GM21825 (cell line): ENCODE data around the gene AS3MT.
"Not testable (repeated sequence)": the region's sequence is repeated elsewhere in the genome, so short reads cannot be mapped to it uniquely, and the experiment has no call there.

ENCODE experiments used
- ATAC-seq: cut with Tn5 transposase; IDR thresholded peaks from one replicate; pipeline ENCODE4 v1.9.1; 2021; ENCODE audit warnings: mild to moderate bottlenecking, moderate library complexity; ENCODE audit not compliant: unreplicated experiment

AS3MT gene

GRCh38 chr10:102869258-102870198, at the start of gene AS3MT:
AS3MT (plus strand) TSS chr10:102869470; CDS start chr10:102869593, 123 bp downstream.
- no peak for ATAC-seq

- not testable (repeated sequence) for ATAC-seq
These were observed 49.3 kb upstream of the AS3MT start for GRCh38 chr10:102820008-102820407.

GRCh38 chr10:102822222-102822621, 47.0 kb upstream of the AS3MT start:
- no peak for ATAC-seq

- ATAC-seq = no peak
These were observed 44.6 kb upstream of the AS3MT start for GRCh38 chr10:102824664-102825063.

- ATAC-seq = no peak
These were observed 43.0 kb upstream of the AS3MT start for GRCh38 chr10:102826148-102826796.

GRCh38 chr10:102827597-102827975, 41.7 kb upstream of the AS3MT start:
- no peak for ATAC-seq

- ATAC-seq = no peak
These were observed 37.8 kb upstream of the AS3MT start for GRCh38 chr10:102831322-102832071.

- no peak for ATAC-seq
These were observed 37.0 kb upstream of the AS3MT start for GRCh38 chr10:102832248-102832647.

- no peak for ATAC-seq
These were observed 36.3 kb upstream of the AS3MT start for GRCh38 chr10:102832987-102833386.

- ATAC-seq = no peak
These were observed 35.1 kb upstream of the AS3MT start for GRCh38 chr10:102834143-102834542.

- no peak for ATAC-seq
These were observed 34.2 kb upstream of the AS3MT start for GRCh38 chr10:102835007-102835482.

GRCh38 chr10:102837230-102837721, 32.0 kb upstream of the AS3MT start, which contains the start of gene CYP17A1:
CYP17A1 (minus strand) TSS chr10:102837413; CDS start chr10:102837361, 52 bp downstream.
- ATAC-seq = no peak

GRCh38 chr10:102838276-102838927, 30.9 kb upstream of the AS3MT start:
- not testable (repeated sequence) for ATAC-seq

- ATAC-seq = no peak
These were observed 27.4 kb upstream of the AS3MT start for GRCh38 chr10:102841827-102842345.

GRCh38 chr10:102843139-102843538, 26.1 kb upstream of the AS3MT start:
- not testable (repeated sequence) for ATAC-seq

GRCh38 chr10:102844190-102844776, 25.0 kb upstream of the AS3MT start:
- ATAC-seq = not testable (repeated sequence)

- no peak for ATAC-seq
These were observed 23.8 kb upstream of the AS3MT start for GRCh38 chr10:102845352-102845902.

GRCh38 chr10:102850025-102850518, 19.2 kb upstream of the AS3MT start:
- no peak for ATAC-seq

- not testable (repeated sequence) for ATAC-seq
These were observed 16.0 kb upstream of the AS3MT start for GRCh38 chr10:102853237-102853636.
